IPS-11a (cell line): ENCODE data around the gene SH3GL1.

Source experiments
- H3K4me3 ChIP-seq: one replicate; pipeline ENCODE4 v1.5.1; 2013; ENCODE audit warnings: low read depth, low read length, control low read depth

SH3GL1 gene, protein sequence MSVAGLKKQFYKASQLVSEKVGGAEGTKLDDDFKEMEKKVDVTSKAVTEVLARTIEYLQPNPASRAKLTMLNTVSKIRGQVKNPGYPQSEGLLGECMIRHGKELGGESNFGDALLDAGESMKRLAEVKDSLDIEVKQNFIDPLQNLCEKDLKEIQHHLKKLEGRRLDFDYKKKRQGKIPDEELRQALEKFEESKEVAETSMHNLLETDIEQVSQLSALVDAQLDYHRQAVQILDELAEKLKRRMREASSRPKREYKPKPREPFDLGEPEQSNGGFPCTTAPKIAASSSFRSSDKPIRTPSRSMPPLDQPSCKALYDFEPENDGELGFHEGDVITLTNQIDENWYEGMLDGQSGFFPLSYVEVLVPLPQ

DNA sequence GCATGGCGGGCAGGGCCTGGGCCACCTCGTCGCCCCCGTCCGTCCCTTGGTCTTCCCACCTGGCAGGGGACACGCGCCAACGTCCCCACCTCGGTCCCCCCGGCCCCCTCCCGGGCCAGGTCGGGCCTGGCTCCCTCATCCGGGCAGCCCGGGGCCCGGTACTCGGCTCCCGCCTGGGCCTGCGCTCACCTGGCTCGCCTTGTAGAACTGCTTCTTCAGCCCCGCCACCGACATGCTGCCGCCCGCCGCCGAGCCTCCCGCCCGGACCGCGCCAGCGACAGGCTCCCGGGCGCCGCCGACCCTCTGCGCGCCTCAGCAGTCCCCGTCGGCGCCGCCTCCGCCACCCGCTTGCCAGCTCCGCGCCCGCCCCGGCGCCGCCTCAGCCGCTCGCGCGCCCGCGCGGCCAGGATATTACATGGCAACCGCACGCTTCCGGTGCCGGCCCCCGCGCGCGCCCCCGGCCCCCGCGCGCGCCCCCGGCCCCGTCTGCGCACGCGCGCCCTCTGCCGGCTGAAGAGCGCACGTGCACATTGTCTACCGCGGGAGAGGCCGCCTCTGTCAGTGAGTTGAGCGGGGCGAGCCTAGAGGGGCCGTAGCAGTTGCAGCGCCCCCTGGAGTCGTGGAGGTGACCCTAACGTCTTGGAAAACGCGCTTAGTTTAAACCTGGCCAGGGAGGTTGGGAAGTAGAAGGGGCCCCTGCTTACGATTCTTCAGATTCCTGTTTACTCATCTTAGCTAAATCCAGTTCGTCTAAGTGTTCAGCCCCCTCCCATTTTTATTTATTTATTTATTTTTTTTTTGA lies at the start of gene SH3GL1:
Gene SH3GL1, minus strand, starts transcription at position 413 of the 802 bp plus-strand sequence. Its CDS starts 179 bp downstream, at position 234.
- peak within 1 kb of the TSS; percentile 83 for H3K4me3 ChIP-seq

DNA sequence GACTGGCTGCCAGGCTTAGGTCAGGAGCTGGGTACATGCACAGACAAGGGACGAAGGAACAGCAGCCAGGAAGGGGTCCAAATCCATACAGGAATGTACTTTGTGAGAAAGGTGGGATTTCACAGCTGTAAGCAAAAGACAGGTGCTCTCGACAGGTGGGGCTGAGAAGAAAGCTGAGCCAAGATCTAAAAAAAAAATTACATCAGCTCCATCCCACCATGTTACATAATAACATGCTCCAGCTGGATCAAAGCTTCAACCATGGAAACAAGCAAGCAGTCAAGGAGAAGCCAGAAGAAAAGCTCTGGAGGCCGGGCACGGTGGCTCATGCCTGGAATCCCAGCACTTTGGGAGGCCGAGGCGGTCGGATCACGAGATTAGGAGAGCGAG lies 49.3 kb upstream of the SH3GL1 start:
- no peak overlapping the region for H3K4me3 ChIP-seq

DNA sequence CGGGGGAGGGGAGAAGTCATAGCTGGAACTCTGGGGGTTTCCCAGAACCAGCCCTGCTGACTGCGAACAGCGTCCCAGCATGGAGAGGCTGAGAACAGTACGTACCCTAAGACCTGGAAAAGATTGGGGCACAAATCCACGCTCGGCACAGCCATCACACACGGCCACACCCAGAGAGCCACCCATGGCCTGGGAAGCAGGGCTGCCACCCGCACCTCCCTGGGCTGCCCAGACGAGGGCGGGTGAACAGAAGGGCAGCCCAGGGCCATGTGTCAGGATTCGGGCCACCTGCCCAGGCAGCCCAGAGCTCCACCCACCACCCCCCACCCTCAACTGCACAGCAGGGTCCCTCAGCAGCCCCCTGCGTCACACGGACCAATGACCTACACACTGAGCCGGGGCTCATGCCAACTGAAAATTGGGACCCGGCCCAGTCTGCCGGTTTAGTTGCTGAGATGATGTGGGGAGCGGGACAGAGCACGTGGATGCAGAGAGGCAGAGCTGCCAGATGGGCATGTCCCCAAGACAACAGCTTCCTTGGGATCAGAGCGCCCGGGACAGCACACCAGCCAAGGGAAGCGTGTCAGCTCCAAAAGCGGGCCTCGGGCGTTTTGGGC lies 48.8 kb upstream of the SH3GL1 start:
- H3K4me3 ChIP-seq = no peak overlapping the region

DNA sequence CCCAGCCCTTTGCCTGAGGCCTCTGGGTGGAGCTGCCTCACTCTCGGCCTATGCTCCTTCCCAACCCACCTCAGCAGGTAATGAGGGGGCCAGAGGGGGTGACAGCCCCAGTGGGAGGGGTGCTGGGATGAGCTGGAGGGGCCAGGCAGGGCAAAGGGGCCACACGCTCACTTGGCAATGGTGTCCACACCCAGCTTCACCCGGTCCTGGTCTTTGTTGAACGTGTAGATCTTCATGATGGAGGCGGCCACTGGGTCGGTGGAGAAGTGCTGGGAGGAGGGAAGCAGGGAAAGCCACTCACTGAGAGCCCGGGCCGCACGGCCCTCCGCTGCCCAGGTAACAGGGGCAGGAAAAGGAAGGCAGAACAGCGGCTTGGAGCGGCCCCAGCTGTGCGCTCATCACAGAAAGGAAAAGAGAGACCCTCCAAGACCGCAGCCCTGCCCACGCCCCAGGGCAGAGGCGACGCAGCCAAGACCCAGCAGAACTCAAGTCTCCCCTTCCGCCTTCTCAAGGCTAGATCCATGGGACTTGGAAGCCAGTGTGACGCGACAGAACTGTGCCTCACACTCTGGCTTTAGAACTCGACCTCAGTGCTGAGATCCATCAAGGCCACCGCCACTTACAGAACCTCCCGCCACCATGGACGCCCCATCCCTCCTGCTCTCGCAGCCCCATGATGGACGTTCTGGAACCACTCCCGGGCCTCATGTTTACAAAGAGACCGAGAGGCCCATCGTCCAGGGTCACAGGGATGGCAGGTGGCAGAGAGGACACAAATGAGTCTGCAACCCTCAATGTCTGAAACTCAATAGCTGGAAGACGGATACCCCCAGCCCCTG lies 48.0 kb upstream of the SH3GL1 start:
- no peak overlapping the region for H3K4me3 ChIP-seq

DNA sequence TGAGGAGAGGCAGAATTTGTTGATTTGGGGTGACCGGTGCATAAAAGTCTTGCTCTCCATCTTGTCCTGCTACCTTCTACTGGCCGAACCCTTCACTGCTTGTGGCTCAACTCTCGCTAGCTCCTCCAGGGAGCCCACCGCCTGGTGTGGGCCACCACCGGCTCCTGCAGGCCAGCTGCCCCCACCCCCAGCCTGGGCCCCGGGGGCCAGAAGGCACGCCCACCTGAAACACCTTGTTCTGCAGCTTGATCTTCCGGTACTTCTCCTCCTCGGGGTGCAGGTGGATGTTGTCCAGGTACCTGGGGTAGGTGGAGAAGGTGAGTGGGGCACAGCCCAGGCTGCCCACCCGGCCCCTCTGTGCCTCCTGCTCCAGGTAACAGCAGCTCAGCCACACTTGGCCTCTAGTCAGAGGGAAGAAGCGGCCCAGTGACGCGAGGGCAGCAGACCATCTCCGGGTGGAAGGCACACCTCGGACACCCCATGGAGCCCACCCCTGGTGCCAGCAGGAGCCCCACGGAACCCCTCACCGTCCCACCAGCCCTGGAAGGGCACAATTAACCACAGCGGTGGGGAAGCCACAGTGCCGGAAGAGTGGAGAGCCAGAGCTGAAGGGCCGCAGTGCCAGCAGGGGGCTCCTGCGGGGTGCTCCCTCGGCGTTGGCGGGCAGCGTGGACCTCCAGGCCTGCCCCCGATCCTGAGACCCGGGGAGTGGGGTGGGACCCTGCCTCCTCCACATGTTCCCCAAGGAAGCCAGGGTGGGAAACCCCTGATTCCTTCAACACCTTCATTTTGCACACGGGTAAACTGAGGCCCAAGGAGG lies 47.2 kb upstream of the SH3GL1 start:
- no peak overlapping the region for H3K4me3 ChIP-seq

DNA sequence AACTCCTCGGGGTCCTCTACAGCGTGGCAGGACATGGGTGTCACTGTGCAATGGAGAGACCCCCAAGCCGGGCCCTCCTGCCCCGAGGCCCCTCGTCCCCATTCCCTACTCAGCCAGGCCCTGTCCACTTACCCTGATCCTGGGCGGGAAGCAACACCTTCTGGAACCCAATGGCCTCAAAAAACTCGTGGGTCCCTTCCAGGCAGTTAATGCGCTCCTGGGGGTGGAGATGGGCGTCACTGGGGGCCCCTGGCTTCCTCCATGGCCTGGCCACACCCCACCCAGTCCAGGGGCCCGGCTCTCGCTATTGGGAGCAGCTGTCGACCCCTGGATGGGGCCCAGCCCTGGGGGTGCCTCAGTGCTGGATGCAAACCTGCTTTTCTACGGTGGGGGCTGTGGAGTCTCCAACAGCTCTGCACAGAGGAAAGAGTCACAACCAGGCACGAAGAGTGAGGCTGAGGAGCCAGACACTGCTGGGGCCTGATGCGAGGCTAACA lies 46.4 kb upstream of the SH3GL1 start:
- no peak overlapping the region for H3K4me3 ChIP-seq

DNA sequence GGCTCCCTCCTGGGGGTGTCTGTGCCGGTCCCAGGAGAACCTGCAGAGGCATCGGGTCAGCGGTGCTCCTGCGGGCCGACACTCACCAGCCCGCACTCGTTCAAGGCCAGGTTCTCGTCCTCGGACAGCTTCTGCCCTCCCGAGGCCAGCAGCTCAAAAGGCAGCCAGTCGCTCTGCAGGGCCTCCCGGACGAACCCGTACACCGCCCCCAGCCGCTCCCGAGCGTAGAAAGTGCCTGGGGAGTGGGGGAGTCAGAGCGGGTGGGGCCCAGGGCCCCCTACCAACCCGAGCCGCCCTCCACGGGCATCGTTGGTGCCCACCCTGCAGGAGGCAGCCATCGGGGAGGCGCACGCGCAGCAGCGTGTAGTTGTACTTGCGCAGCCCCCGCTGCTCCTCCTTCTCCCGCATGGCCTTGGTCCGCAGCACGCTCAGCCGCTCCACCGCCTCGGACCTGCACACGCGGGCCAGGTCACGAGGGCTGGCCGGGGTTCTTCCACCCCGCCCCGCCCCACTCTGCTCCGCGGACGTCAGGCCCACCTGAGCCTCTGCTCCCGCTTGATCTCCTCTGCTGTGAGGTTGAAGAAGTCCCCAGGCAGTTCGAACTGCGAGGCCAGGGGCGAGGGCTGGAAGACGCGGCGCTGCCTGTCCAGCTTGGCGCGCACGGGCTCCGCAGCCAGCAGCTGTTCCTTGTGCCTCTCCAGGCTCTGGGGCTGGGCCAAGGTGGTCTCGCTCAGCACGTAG lies 45.8 kb upstream of the SH3GL1 start:
- no peak overlapping the region for H3K4me3 ChIP-seq

DNA sequence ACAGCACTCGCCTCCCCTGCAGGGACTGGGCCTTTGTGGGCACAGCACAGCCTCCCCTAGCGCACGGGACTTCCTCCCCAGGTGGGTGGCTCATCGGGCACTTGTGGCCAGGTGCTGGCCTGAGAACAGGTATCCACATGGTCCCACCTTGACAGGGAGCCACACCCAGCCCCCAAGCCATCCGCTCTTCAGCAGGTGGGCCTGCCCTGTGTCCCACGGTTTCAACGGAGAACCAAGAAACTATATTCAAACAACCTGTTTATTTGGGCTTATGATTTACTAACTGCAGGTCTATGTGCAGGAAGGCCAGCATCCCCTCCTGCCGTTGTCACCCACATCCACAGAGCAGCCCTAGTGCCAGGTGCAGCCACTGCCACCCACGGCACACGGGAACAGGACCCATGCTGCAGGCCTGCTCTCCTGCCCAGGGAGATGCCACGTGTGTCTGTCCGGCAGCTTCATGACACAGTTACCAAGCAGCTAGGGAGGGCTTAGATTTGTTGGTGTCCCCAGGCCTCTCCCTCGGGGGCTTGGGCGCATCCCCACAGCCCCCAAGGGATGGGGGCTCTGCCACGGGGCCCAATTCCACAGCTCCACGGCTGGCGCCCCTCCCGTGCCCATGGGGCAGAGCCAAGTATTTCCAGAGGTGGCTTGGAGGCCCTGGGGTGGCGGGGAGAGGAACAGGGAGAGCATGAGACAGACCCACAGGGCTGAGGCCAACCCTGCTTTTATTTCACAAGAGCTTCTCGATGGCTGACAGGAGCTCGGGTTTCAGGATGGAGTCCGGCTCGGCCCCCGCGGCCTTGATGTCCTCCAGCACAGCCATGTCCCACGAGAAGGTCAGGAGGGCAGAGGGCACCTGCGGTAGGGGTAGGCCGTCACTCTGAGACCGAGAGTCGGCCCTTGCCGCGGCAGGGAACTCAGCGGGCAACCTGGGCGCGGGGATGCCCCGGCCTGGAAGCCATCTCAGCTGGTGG lies 44.7 kb upstream of the SH3GL1 start:
- H3K4me3 ChIP-seq = no peak overlapping the region

DNA sequence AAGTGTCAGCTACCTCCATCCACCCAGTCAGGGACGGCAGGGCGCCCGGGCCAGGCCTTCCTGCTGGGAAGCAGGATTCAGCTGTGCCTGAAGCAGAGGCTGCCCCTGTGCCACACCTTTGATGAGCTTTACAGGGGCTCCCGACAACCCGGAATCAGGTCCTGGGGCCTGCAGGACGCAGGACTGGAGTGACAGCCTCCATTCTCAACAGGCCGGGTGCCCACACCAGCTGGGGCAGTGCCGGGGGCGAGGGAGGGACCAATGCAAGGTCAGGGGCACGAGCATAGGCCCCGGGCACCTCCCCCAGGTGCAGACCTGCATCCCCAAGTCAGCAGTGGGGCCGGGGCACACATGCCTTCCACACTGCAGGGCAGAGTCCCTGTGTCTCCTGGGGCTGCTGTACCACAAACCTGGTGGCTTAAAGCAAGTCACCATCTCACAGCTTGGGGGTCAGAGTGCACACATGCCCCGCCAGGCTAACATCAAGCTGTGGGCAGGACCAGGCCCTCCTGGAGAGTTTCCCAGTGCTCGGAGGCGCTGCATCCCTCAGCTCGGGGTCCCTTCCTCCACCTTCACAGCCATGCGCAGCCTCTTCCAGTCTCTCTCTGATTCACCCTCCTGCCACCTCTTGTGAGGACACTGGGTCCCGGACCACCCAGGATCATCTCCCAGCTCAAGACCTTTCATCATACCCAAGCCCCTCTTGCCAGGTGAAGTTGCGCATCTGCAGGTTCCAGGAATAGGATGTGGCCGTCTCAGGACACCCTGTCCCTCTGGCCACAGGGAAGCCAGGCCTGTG lies 43.8 kb upstream of the SH3GL1 start:
- H3K4me3 ChIP-seq = no peak overlapping the region

DNA sequence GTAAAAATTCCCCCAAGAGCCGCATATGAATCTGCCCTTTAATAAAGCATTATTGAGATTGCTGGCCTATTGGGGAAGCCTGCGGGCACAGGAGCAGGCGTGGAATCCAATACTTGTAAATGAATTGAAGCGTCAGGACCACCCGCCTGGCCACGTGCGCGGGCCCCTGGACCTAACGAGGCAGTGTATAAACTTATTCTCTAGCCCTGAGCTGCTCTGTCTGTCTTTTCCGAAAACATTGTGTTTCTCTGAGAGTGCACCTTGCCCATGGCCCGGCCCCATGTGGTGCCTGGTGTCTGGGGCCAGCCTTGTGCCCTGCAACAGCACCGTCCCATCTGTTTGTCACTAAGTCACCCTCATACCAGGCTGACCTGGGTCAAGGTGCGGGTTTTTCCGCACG lies 42.8 kb upstream of the SH3GL1 start:
- H3K4me3 ChIP-seq = no peak overlapping the region

DNA sequence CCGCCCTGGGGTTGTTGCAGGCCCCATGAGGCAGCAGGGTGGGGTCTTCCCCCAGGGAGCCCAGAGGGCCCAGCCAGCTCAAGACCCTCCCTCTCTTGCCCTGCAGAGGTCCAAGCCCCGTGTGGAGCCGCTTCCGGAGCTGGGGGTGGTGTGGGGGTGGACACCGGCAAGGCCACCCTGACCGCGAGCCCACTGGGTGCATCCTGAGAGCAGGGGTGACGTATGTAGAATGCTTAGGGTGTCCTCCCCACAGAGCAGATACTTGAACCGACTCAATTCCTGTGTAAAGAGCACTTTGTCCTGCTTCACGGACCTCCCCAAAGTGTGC lies 42.4 kb upstream of the SH3GL1 start:
- no peak overlapping the region for H3K4me3 ChIP-seq

DNA sequence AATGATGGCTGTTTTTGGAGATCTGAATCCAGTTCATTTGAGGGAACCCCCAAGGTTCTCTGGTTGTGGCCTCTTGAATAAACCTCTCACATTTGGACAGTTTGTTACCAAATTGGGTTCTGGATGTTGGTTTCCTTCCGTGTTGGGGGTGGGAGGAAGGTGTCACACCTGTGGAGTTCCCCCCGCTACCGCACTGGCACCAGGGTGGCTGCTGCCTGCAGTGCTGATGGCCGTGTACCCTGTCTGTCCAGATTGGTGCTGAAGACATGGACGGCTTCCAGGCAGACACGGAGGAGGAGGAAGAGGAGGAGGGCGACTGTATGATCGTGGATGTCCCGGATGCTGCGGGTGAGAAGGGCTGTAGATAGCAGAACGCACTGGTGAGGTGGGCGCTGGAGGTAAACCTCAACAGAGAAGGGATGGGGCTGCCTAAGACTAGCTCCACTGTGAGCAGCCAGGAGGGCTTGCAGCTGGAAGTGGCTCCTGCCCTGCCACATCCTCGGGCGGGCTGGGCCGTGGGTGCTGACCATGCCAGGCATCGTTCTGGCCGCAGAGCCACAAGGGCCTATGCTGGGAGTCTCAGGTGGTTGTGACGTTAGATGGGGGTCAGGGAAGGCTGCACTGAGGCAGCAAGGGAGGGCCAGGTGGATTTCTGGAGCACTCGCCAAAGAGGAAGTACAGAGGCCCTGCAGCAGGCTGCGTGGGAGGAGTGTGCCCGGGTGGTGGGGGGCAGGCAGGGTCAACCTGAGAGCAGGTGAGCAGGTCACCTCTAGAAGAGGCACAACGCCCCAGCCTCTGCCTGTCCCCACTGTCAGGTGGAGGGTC lies 41.9 kb upstream of the SH3GL1 start:
- no peak overlapping the region for H3K4me3 ChIP-seq

DNA sequence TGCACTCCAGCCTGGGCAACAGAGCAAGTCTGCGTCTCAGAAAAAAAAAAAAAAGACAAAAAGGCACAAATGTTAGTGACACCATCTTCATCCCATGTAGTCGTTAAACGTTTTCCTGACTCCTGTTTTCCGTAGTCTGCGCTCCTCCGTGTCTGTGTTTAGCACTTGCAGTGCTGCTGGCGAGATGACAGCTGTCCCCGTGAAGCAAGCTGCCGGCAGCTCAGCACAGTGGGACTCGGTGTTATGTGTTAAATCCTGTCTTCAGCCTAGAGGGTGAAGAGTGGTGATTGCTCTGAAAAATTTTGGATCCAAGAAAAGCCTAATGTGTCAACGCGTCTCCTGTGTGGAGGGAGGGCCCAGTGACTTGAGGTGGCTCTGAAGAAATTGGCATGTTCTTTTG lies 38.9 kb upstream of the SH3GL1 start:
- H3K4me3 ChIP-seq = no peak overlapping the region

DNA sequence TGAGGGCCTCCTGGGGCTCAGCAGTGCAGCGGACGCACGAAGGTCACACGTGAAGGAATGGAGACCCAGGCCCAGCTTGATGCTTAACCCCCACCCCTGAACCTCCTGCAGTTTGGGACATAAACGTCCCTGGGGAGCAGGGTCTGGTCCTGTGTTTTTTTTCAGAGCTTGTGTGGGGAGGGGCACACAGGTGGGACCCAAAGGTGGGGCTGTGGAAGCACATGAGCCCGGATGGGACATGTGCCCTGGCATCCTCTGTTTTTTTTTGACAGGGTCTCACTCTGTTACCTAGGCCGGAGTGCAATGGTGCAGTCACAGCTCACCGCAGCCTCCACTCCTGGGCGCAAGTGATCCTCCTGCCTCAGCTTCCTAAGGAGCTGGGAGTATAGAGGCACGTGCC lies 36.8 kb upstream of the SH3GL1 start:
- H3K4me3 ChIP-seq = no peak overlapping the region

DNA sequence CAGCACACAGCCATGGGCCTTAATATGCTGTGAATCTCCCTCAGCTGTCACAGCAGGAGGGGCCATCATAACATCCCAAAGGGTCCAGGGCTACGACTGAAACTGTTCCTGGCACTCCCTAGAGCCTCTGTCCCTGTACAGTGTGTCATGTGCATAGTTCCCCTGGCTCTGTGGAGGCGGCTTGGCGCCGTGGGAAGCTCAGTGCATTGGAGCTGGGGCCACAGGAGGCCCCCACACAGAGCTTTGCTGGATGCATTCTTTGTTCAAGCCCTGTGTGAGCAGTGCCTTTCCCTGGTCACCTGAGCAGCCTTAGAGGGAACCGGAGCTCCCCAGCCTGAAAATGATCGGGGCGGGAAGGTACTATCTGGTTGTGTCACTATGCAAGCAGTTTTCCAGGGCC lies 35.9 kb upstream of the SH3GL1 start:
- no peak overlapping the region for H3K4me3 ChIP-seq

DNA sequence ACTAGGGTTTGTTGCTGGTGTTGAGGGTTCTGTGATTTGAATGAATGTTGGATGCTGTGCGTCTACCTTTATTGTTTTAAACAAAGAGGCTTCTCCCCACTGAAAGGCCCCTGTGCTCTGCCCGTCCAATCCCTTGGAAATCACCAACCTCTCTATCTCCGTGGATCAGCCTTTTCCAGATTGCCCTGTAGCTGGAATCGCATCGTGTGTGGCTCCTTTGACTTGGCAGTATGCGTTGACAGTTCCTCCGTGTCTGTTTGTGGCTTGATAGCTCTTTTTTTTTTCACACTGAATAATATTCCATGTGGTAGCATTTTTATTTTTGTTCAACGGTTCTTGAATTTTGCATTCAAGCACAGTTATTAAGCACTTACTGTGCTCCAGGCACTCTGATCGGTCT lies 34.0 kb upstream of the SH3GL1 start:
- H3K4me3 ChIP-seq = no peak overlapping the region
